Right renal pelvis (tissue), 4 donors: ENCODE results near the gene FBXW8. TPM values are rescaled to one million over a fixed set of nuclear protein-coding genes. Genes with fewer than 3 reads are reported as not detected.

Source experiments
- DNase-seq, 4 donors: peaks; one replicate each; pipeline ENCODE4 v3.0.0-alpha.2; 2013; ENCODE audit warnings: low read depth in 4 of 4, low spot score in 3 of 4, missing footprints in 1 of 4
- polyA plus RNA-seq, 4 donors: library from polyadenylated mRNA; unstranded; fragments of 120-200 nt; gene quantifications; one replicate each; pipeline ENCODE4 v1.2.1, GENCODE V29; 2013; ENCODE audit not compliant: insufficient read length in 4 of 4

The FBXW8 gene
- polyA plus RNA-seq, 4 donors, result 22.1 to 25.6 (median 23.7) TPM

- no peak for DNase-seq
Observed at GRCh38 chr12:117036046-117036445, 125.3 kb downstream of the FBXW8 start.

GRCh38 chr12:117036547-117036946, 125.8 kb downstream of the FBXW8 start:
- no peak for DNase-seq

- peak in 1 of 4 donors; percentile 59 for DNase-seq
Observed at GRCh38 chr12:117037289-117038022, 126.7 kb downstream of the FBXW8 start.

GRCh38 chr12:117038023-117038680, 127.4 kb downstream of the FBXW8 start:
- DNase-seq, result no peak

- DNase-seq, result no peak
Observed at GRCh38 chr12:117038919-117039318, 128.2 kb downstream of the FBXW8 start.

GRCh38 chr12:117039891-117040309, 129.2 kb downstream of the FBXW8 start:
- no peak for DNase-seq

GRCh38 chr12:117040496-117040895, 129.7 kb downstream of the FBXW8 start:
- no peak for DNase-seq

- no peak for DNase-seq
Observed at GRCh38 chr12:117041798-117042170, 131.0 kb downstream of the FBXW8 start.

GRCh38 chr12:117042171-117042842, 131.6 kb downstream of the FBXW8 start:
- DNase-seq, result no peak

- no peak for DNase-seq
Observed at GRCh38 chr12:117042862-117043261, 132.1 kb downstream of the FBXW8 start.

- no peak for DNase-seq
Observed at GRCh38 chr12:117044311-117044710, 133.6 kb downstream of the FBXW8 start.

GRCh38 chr12:117044790-117045159, 134.0 kb downstream of the FBXW8 start:
- no peak for DNase-seq

- no peak for DNase-seq
Observed at GRCh38 chr12:117045160-117046010, 134.6 kb downstream of the FBXW8 start.

GRCh38 chr12:117046011-117046369, 135.2 kb downstream of the FBXW8 start:
- DNase-seq, result no peak

GRCh38 chr12:117046425-117046824, 135.7 kb downstream of the FBXW8 start:
- no peak for DNase-seq

GRCh38 chr12:117046861-117047530, 136.2 kb downstream of the FBXW8 start:
- no peak for DNase-seq

- DNase-seq, result no peak
Observed at GRCh38 chr12:117047810-117048584, 137.2 kb downstream of the FBXW8 start.

GRCh38 chr12:117048585-117048904, 137.8 kb downstream of the FBXW8 start:
- no peak for DNase-seq

- DNase-seq, result no peak
Observed at GRCh38 chr12:117049295-117049694, 138.5 kb downstream of the FBXW8 start.

GRCh38 chr12:117050060-117050459, 139.3 kb downstream of the FBXW8 start:
- DNase-seq, result no peak
